HG03354 (cell line): ENCODE results near the gene AP4S1.

Experiments
- ATAC-seq: cut with Tn5 transposase; IDR thresholded peaks from one replicate; pipeline ENCODE4 v1.9.1; 2021; ENCODE audit warnings: mild to moderate bottlenecking; ENCODE audit not compliant: unreplicated experiment, poor library complexity, severe bottlenecking

Gene AP4S1

DNA sequence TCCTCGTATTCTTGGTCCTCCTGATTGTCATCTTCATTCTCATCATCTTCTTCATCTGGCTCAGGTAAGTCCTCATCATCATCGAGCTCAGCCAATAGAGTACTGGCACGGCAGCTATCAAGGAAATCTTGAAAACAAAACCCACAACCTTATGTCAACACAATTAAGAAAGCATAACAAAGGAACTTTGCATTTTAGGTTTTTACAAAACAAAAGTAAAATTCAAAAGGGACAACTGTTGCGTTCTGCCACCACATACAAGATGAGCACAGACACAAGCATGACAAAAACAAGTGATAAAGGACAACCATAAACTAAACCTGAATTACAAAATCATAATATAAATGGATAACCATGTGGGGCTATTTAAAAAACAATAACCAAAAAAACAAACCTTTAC lies 97.5 kb downstream of the AP4S1 start:
- ATAC-seq = no peak

DNA sequence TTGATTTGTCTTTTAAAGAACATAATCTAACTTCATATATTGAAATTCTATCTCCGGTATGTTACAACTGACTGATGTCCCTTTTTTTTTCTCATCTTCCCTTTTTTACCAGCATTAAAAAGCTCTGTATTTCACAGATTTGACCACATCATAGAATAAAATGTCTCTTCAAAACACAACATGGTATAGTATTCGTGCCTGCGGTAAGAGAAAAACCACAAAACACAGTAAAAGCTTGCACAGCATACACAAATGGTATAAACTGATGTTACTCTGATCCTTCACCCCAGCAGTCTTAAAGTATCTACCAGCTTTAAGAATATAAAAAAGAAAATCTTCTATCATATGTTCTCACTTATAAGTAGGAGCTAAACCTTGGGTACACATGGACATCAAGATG lies 98.7 kb downstream of the AP4S1 start:
- ATAC-seq = no peak

DNA sequence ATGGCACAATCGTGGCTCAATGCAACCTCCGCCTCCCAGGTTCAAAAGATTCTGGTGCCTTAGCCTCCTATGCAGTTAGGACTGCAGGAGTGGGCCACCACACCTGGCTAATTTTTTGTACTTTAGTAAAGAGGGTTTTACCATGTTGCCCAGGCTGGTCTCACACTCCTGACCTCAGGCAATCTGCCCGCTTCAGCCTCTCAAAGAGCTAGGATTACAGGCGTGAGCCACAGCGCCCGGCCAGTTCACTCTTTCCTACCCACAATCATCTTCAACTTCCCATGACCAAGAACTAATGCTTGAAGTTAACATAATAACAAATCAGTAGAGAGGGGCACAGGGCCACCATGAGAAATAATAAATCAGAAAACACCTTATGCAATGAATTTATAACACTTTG lies 99.8 kb downstream of the AP4S1 start:
- no peak for ATAC-seq

DNA sequence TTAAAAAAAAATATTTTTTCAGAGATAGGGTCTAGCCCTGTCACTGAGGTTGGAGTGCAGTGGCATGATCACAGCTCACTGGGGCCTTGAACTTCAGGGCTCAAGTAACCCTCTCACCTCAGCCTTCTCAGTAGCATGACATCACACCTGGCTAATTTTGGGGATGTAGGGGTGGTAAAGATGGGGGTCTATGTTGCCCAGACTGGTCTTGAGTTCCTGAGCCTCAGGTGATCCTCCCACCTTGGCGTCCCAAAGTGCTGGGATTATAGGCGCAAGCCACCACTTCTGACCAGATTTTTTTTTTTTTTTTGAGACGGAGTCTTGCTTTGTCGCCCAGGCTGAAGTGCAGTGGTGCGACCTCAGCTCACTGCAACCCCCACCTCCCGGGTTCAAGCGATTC lies 101.2 kb downstream of the AP4S1 start:
- ATAC-seq = no peak

DNA sequence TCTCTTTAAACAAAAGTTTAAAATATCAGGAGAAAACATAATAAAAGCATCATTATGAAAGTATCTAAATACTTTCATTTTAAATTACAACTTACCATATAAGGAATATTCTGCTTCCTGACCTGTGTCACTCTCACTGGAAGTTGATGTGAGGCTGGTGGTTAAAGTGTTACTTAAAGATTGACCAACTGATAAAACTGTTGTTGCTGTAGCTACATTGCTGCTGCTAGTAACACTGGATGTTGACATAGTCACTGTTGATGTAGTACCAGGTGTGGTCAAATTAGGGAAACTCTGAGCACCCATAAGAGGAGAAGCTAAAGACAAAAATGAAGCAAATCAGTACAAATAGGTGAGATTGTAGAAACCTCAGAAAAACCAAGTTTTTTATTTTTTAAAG lies 102.2 kb downstream of the AP4S1 start:
- ATAC-seq = peak; percentile 94

DNA sequence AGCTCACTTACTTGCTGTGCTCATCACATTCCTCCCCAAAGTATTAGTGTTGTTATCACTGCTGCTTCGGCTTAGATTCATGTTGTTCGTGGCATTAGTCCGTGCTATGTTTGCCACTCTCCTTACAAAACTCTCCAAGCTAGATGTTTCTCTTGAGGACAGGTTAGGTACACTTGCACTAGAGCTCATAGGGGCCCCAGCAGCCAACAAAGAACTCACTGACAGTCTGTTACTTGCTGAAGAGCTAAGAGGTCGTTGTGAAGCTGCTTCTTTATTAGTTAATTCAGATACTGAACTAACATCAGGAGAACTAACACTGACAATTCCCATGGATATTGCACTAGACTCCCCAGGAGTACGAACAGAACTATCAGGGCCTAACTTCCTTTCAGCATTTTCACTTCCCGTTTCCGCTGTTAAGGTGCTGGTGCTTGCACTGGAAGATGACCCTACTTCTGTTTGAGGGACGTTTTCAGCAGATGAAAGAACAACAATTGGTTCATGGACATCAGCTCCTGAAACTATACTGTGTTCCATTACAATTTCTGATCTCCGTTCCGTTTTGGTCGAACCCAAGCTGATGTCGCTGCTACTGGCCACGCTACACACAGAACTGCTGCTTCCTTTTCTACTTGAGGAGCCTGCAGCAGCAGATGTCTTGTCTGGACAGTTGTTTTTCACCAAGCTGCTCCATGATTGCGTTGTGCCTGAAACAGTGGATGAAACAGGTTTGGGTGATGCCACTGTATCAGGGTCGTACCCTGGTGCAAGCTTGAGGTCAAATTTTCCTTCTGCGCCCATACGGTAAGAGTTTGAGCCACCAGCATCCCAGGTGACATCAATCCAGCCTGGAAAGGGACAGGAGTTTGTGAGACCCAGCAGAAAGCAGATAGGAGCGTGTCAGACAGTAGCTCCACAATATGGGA lies 103.4 kb downstream of the AP4S1 start:
- no peak for ATAC-seq

DNA sequence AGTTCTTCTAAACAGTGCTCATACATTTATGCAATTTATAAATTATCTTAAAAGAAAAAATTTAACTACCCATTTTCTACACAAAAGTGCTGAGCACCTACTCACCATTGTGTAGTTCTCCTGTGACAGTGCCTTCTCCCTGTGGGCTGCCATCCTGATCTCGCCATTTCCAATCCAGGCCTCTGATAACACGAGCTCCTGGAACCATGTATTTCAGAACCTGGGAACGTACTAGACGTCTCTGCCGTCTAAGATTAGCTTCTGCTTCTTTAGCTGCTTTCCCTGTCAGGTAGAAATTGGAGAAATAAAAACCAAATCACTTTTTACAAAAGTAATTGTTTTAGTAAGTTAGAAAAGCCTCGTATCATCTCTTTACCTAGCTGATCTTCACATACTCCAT lies 107.7 kb downstream of the AP4S1 start:
- no peak for ATAC-seq

DNA sequence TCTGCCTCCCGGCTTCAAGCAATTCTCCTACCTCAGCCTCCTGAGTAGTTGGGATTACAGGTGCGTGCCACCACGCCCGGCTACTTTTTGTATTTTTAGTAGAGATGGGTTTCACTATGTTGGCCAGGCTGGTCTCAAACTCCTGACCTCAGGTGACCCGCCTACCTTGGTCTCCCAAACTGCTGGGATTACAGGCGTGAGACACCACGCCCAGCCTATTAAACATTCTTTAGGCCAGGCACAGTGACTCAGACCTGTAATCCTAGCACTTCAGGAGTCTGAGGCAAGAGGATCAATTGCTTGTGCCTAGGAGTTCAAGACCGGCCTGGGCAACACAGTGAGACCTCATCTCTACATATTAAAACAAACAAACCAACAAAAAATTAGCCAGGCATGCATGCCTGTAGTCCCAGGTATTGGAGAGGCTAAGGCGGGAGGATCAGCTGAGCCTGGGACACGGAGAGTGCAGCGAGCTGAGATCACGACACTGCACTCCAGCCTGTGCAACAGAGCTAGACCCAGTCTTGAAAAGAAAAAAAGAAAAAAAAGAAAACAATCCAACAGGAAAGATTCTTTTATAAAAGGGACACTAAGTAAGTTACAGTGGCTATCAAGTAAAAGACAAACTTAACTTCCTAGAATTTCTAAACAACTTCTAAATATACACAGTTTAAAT lies 111.9 kb downstream of the AP4S1 start:
- ATAC-seq = no peak

DNA sequence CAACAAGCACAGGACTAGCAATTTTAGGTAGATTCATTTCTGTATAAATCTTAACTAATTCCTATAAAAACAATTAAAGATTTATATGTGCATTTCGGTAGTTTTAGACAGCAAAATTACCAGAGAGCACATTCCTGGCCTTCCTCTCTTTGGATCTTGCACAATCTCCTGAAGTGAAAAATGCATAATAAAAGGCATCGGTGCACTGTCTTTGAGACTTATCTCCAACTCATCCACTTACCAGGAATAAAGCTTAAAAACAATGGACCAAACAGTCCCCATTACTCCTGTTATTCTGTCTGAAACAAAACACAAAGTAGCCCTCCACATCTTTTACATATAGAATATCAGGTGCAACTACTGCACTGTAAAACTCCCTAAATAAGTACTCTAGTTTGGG lies 112.9 kb downstream of the AP4S1 start:
- ATAC-seq = no peak

DNA sequence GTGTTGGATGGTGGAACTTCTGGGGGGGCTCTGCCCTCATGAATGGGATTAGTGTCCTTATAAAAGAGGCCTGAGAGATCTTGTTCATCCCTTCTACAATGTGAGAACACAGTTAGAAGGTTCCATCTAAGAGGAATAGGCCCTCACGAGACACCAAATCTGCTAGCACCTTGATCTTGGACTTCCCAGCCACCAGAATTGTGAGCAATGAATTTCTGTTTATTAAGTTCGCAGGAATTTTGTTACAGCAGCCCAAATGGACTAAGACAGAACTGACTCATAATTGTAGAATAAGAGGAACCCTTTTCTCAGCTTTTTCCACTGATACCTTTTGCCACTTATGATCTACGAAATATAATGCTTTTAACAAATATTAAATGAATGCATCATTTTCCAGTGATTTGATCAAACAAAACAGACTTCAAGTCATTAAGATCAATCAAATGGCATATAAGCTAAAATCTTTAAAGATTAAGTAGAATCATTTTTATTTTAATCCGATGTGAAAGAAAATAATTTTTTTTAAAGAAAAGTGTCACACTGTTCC lies 113.9 kb downstream of the AP4S1 start:
- no peak for ATAC-seq

DNA sequence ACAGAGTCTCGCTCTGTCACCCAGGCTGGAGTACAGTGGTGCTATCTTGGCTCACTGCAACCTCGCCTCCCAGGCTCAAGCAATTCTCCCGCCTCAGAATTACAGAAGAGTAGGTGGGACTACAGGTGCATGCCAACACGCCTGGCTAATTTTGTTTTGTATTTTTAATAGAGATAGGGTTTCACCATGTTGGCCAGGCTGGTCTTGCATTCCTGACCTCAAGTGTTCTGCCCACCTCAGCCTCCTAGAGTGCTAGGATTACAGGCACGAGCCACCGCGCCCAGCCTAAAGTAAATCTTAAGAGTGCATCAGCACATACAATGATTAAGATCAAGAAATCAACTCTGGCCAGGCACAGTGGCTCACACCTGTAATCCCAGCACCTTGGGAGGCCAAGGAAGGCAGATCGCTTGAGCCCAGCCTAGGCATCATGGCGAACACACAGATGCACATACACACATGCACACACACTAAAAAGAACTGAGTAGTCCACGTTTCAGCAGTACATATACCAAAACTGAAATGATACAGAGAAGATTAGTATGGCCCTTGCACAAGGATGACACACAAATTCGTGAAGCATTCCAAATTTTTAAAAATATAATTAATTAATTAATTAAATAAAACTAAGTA lies 117.1 kb downstream of the AP4S1 start:
- no peak for ATAC-seq
